ENCODE results near the gene CFD.
"Not testable (repeated sequence)": the region's sequence is repeated elsewhere in the genome, so short reads cannot be mapped to it uniquely, and the experiment has no call there.

Gene CFD

GRCh38 chr19:852136-853013, 7.1 kb upstream of the CFD start, which contains the start of gene ELANE:
ELANE (plus strand) TSS chr19:852303; CDS start chr19:852329, 26 bp downstream.
- ChIA-PET CTCF (no interaction called here), POLR2A (no interaction called here)
- H3K4me3 ChIP-seq (ENCODE audit: low read depth, low read length) = no peak within 1 kb of the TSS
- DNase-seq (ENCODE audit: low read depth, low spot score) = no peak
- TF ChIP-seq CTCF (IDR thresholded peaks at IDR 0.05; ENCODE audit: insufficient read depth, low read length, missing control alignments) = no peak

- no peak for TF ChIP-seq CTCF (IDR thresholded peaks at IDR 0.05; ENCODE audit: insufficient read depth, low read length, missing control alignments)
- ChIA-PET CTCF (no interaction called here), POLR2A (no interaction called here)
- H3K4me3 ChIP-seq (ENCODE audit: low read depth, low read length) = no peak overlapping the region
- DNase-seq (ENCODE audit: low read depth, low spot score) = no peak
Measured at GRCh38 chr19:853014-853585, 6.4 kb upstream of the CFD start.

GRCh38 chr19:853614-854220, 5.7 kb upstream of the CFD start:
- DNase-seq (ENCODE audit: low read depth, low spot score); POLR2A ChIA-PET; H3K4me3 ChIP-seq (ENCODE audit: low read depth, low read length): not testable (repeated sequence)
- CTCF ChIA-PET = interaction anchor here (1.5 kb wide), 1 partner anchor 387 kb away, joined by 3 read pairs; no protein-coding TSS in a partner anchor

GRCh38 chr19:854549-854948, 4.9 kb upstream of the CFD start:
- DNase-seq (ENCODE audit: low read depth, low spot score) = no peak
- POLR2A ChIA-PET = no interaction called here
- CTCF ChIA-PET = interaction anchor here (0.7 to 3.3 kb wide), 5 partner anchors 23 to 386 kb away, joined by 3 to 18 read pairs (median 3); partner anchors contain the start of gene WDR18
- TF ChIP-seq CTCF (IDR thresholded peaks at IDR 0.05; ENCODE audit: insufficient read depth, low read length, missing control alignments) = no peak
- H3K4me3 ChIP-seq (ENCODE audit: low read depth, low read length) = no peak overlapping the region

- DNase-seq (ENCODE audit: low read depth, low spot score) = no peak
- H3K4me3 ChIP-seq (ENCODE audit: low read depth, low read length) = no peak overlapping the region
- CTCF ChIA-PET = interaction anchor here (1.1 to 3.3 kb wide), 6 partner anchors 11 to 386 kb away, joined by 3 to 18 read pairs (median 6); partner anchors contain the start of gene WDR18
- no peak for TF ChIP-seq CTCF (IDR thresholded peaks at IDR 0.05; ENCODE audit: insufficient read depth, low read length, missing control alignments)
- POLR2A ChIA-PET = no interaction called here
Measured at GRCh38 chr19:855142-855541, 4.3 kb upstream of the CFD start.

- TF ChIP-seq CTCF (IDR thresholded peaks at IDR 0.05; ENCODE audit: insufficient read depth, low read length, missing control alignments) = no peak
- no peak overlapping the region for H3K4me3 ChIP-seq (ENCODE audit: low read depth, low read length)
- no peak for DNase-seq (ENCODE audit: low read depth, low spot score)
- ChIA-PET POLR2A (no interaction called here), CTCF (interaction anchor here (0.7 to 3.3 kb wide), 19 partner anchors 10 to 385 kb away, joined by 3 to 18 read pairs (median 4); partner anchors contain the start of genes MED16, RNU6-9 and WDR18)
Measured at GRCh38 chr19:855566-856120, 3.8 kb upstream of the CFD start.
